Stimulated activated CD8-positive, alpha-beta memory T cell treated with anti-CD3 and anti-CD28 coated beads, Interleukin-12 subunit alpha, Interleukin-12 subunit beta, amount 100 ng/mL, for 24 hours (primary cell): ENCODE results near the gene SKIDA1.

ENCODE experiments used
- DNase-seq: peaks from one replicate; pipeline ENCODE4 v3.0.0-alpha.2; 2020; ENCODE audit errors: extremely low read depth

Gene SKIDA1

GRCh38 chr10:21517134-21518031 lies 8.1 kb downstream of the SKIDA1 start:
- no peak for DNase-seq

- DNase-seq = no peak
These were observed 9.0 kb downstream of the SKIDA1 start for GRCh38 chr10:21516242-21517131.

GRCh38 chr10:21515361-21516241 lies 9.9 kb downstream of the SKIDA1 start:
- no peak for DNase-seq

GRCh38 chr10:21514818-21515351 lies 10.6 kb downstream of the SKIDA1 start:
- no peak for DNase-seq

- no peak for DNase-seq
These were observed 11.2 kb downstream of the SKIDA1 start for GRCh38 chr10:21514129-21514817.

GRCh38 chr10:21513405-21513788 lies 12.1 kb downstream of the SKIDA1 start:
- no peak for DNase-seq

GRCh38 chr10:21512573-21513404 lies 12.7 kb downstream of the SKIDA1 start:
- DNase-seq = no peak

- no peak for DNase-seq
These were observed 13.4 kb downstream of the SKIDA1 start for GRCh38 chr10:21511946-21512572.

- DNase-seq = no peak
These were observed 14.3 kb downstream of the SKIDA1 start for GRCh38 chr10:21511095-21511570.

GRCh38 chr10:21510241-21511094 lies 15.0 kb downstream of the SKIDA1 start:
- DNase-seq = no peak

- no peak for DNase-seq
These were observed 15.9 kb downstream of the SKIDA1 start for GRCh38 chr10:21509341-21510240.

- no peak for DNase-seq
These were observed 16.7 kb downstream of the SKIDA1 start for GRCh38 chr10:21508706-21509331.

- no peak for DNase-seq
These were observed 18.3 kb downstream of the SKIDA1 start for GRCh38 chr10:21507150-21507549.

GRCh38 chr10:21506351-21506750 lies 19.1 kb downstream of the SKIDA1 start:
- DNase-seq = no peak

GRCh38 chr10:21505711-21506278 lies 19.7 kb downstream of the SKIDA1 start:
- no peak for DNase-seq

- DNase-seq = no peak
These were observed 21.9 kb downstream of the SKIDA1 start for GRCh38 chr10:21503542-21503941.
